Fibroblast of lung (primary cell): ENCODE results near the gene CSNK2B. TPM values are rescaled to one million over a fixed set of nuclear protein-coding genes. Genes with fewer than 3 reads are reported as not detected.
A peak's percentile ranks its signal among the peaks of the same experiment; 100 is the strongest.

Experiments
- DNase-seq, 2 donors: peaks; one replicate each; pipeline versions ENCODE4 v3.0.0 to v3.0.0-alpha.2; 2010; ENCODE audit warnings: low read depth in 2 of 2
- H2AFZ ChIP-seq: 2 replicates; pipeline ENCODE4 v1.5.1; 2012; ENCODE audit warnings: low read length, control low read depth, inconsistent platforms
- H3K27ac ChIP-seq: 2 replicates; pipeline ENCODE4 v1.5.1; 2011; ENCODE audit warnings: low read length, control low read depth; ENCODE audit not compliant: insufficient read depth
- H3K27me3 ChIP-seq: 2 replicates; pipeline ENCODE4 v1.5.1; 2011; ENCODE audit warnings: mild to moderate bottlenecking, low read length; ENCODE audit not compliant: control insufficient read depth, insufficient read depth
- H3K36me3 ChIP-seq: 2 replicates; pipeline ENCODE4 v1.5.1; 2011; ENCODE audit warnings: low read length; ENCODE audit not compliant: control insufficient read depth, insufficient read depth
- H3K4me1 ChIP-seq: 2 replicates; pipeline ENCODE4 v1.5.1; 2011; ENCODE audit warnings: low read length; ENCODE audit not compliant: control insufficient read depth, insufficient read depth; ENCODE audit errors: extremely low read depth
- H3K4me2 ChIP-seq: 2 replicates; pipeline ENCODE4 v1.5.1; 2011; ENCODE audit warnings: low read length, control low read depth; ENCODE audit not compliant: insufficient read depth; ENCODE audit errors: extremely low read depth
- H3K4me3 ChIP-seq, 4 experiments: fragments of 200-600 bp in 1 of 4; sonication (generic) in 1 of 4; replicated peaks in 1 of 4; 2 replicates each; pipeline ENCODE4 v1.5.1; 2011 to 2016; ENCODE audit warnings: low read length in 4 of 4, low read depth in 3 of 4, mild to moderate bottlenecking in 3 of 4, control low read depth in 2 of 4, inconsistent platforms in 1 of 4, mixed read lengths in 1 of 4; ENCODE audit not compliant: insufficient read depth in 1 of 4; ENCODE audit errors: control extremely low read depth in 1 of 4
- H3K79me2 ChIP-seq: 2 replicates; pipeline ENCODE4 v1.5.1; 2012; ENCODE audit warnings: mild to moderate bottlenecking, low read length, inconsistent platforms; ENCODE audit not compliant: control insufficient read depth, insufficient read depth
- H3K9ac ChIP-seq: 2 replicates; pipeline ENCODE4 v1.5.1; 2011; ENCODE audit warnings: mild to moderate bottlenecking, low read length, control low read depth; ENCODE audit not compliant: insufficient read depth
- H3K9me3 ChIP-seq: 2 replicates; pipeline ENCODE4 v1.5.1; 2012; ENCODE audit warnings: low read depth, low read length; ENCODE audit not compliant: control insufficient read depth, insufficient read depth
- H4K20me1 ChIP-seq: 2 replicates; pipeline ENCODE4 v1.5.1; 2011; ENCODE audit warnings: low read length; ENCODE audit not compliant: control insufficient read depth, insufficient read depth; ENCODE audit errors: extremely low read depth
- EZH2 ChIP-seq: IDR thresholded peaks from 2 replicates; pipeline ENCODE4 v1.5.1; 2012; ENCODE audit warnings: low read length, control low read depth, mild to moderate bottlenecking; ENCODE audit errors: missing control alignments
- polyA plus RNA-seq, 2 donors: library from polyadenylated mRNA; depleted of rRNA in 1 of 2; stranded (reverse) in 1 of 2; unstranded in 1 of 2; fragments of >200 nt; gene quantifications; 2 replicates each; pipeline ENCODE4 v1.2.1, GENCODE V29; 2011 to 2012; ENCODE audit warnings: missing spikeins in 1 of 2
- total RNA-seq: library from RNA; depleted of rRNA; stranded (reverse); fragments of >200 nt; gene quantifications from 2 replicates; pipeline ENCODE4 v1.2.1, GENCODE V29; 2014
- TF ChIP-seq, protein P1 (sequence below), 2 donors: IDR thresholded peaks in 1 of 2; conservative IDR thresholded peaks in 1 of 2; 1 replicate in 1 of 2; 2 replicates in 1 of 2; pipeline ENCODE4 v1.5.1; 2011 to 2012; ENCODE audit warnings: low read length in 2 of 2, control low read depth in 1 of 2, inconsistent platforms in 1 of 2, low read depth in 1 of 2, mild to moderate bottlenecking in 1 of 2

The CSNK2B gene
- total and polyA plus RNA-seq, 2 donors (not counting 1 experiment from before 2014, with no cell fraction given), result 67.2 to 84.9 TPM

DNA sequence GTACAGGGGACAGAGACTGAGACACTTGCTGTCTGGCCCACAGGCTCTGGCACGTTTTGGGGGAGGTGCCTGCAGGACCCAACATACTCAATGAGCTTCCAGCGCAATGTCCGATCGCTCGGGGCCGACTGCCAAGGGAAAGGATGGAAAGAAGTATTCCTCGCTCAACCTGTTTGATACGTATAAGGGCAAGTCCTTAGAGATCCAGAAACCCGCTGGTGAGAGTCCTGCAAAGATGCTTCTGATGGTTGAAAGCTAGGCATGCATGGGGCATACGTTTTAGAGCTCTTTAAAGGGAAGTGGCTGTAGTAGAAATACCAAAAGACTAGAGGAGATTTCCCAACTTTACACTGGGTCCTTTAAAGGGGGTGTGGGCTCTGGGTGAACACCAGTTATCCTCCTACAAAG is 43.2 kb upstream of the CSNK2B start:
- H3K4me2 ChIP-seq, result peak overlapping the region; percentile 99
- no peaks in the 10 kb centered on the region for H3K9me3 ChIP-seq
- H3K9ac ChIP-seq, result no peak overlapping the region
- H3K4me3 ChIP-seq, result peak overlapping the region; percentile 75 to 99 (median 92)
- H3K4me1 ChIP-seq, result peaks cover 2% of the 10 kb centered on the region
- H3K36me3 ChIP-seq, result peaks cover 27% of the 10 kb centered on the region
- DNase-seq, result no peak
- H3K79me2 ChIP-seq, result peaks cover 56% of the 10 kb centered on the region
- no peak overlapping the region for H3K27ac ChIP-seq
- no peaks in the 10 kb centered on the region for H4K20me1 ChIP-seq
- TF ChIP-seq, protein P1, sequence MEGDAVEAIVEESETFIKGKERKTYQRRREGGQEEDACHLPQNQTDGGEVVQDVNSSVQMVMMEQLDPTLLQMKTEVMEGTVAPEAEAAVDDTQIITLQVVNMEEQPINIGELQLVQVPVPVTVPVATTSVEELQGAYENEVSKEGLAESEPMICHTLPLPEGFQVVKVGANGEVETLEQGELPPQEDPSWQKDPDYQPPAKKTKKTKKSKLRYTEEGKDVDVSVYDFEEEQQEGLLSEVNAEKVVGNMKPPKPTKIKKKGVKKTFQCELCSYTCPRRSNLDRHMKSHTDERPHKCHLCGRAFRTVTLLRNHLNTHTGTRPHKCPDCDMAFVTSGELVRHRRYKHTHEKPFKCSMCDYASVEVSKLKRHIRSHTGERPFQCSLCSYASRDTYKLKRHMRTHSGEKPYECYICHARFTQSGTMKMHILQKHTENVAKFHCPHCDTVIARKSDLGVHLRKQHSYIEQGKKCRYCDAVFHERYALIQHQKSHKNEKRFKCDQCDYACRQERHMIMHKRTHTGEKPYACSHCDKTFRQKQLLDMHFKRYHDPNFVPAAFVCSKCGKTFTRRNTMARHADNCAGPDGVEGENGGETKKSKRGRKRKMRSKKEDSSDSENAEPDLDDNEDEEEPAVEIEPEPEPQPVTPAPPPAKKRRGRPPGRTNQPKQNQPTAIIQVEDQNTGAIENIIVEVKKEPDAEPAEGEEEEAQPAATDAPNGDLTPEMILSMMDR (conservative IDR thresholded peaks at IDR 0.05 in 1 of 2, IDR thresholded peaks at IDR 0.05 in 1 of 2; ENCODE audit: low read depth in 1 of 2, low read length in 2 of 2), result no peak
- no peak for TF ChIP-seq EZH2
- H2AFZ ChIP-seq, result no peak overlapping the region
- no peaks in the 10 kb centered on the region for H3K27me3 ChIP-seq

GRCh38 chr6:31624070-31624469 is 41.8 kb upstream of the CSNK2B start:
- Histone ChIP-seq H3K4me3 (no peak overlapping the region), H2AFZ (no peak overlapping the region), H3K27ac (no peak overlapping the region), H3K9ac (no peak overlapping the region), H3K4me1 (peaks cover 2% of the 10 kb centered on the region), H3K9me3 (no peaks in the 10 kb centered on the region), H3K4me2 (no peak overlapping the region), H3K36me3 (peaks cover 34% of the 10 kb centered on the region), H3K79me2 (peaks cover 60% of the 10 kb centered on the region), H4K20me1 (no peaks in the 10 kb centered on the region), H3K27me3 (no peaks in the 10 kb centered on the region)
- TF ChIP-seq, protein P1 (conservative IDR thresholded peaks at IDR 0.05 in 1 of 2, IDR thresholded peaks at IDR 0.05 in 1 of 2; ENCODE audit: low read depth in 1 of 2, low read length in 2 of 2), result no peak
- no peak for TF ChIP-seq EZH2
- no peak for DNase-seq

GRCh38 chr6:31626952-31627351 is 38.9 kb upstream of the CSNK2B start:
- DNase-seq, result no peak
- Histone ChIP-seq H3K4me1 (peaks cover 2% of the 10 kb centered on the region), H4K20me1 (no peaks in the 10 kb centered on the region), H3K4me3 (no peak overlapping the region), H3K4me2 (no peak overlapping the region), H3K27ac (no peak overlapping the region), H3K27me3 (no peaks in the 10 kb centered on the region), H3K36me3 (peaks cover 58% of the 10 kb centered on the region), H3K9ac (no peak overlapping the region), H3K9me3 (no peaks in the 10 kb centered on the region), H3K79me2 (peaks cover 53% of the 10 kb centered on the region), H2AFZ (no peak overlapping the region)
- TF ChIP-seq, protein P1 (conservative IDR thresholded peaks at IDR 0.05 in 1 of 2, IDR thresholded peaks at IDR 0.05 in 1 of 2; ENCODE audit: low read depth in 1 of 2, low read length in 2 of 2), result no peak
- no peak for TF ChIP-seq EZH2
